AG08396 (cell line): ENCODE data around the gene INSRR.

Experiments
- DNase-seq: peaks from one replicate; pipeline ENCODE4 v3.0.0; 2012; ENCODE audit warnings: low spot score, mixed read lengths

The INSRR gene

GRCh38 chr1:156858959-156859522, at the start of gene INSRR:
Gene INSRR (minus strand): TSS chr1:156859117. CDS start chr1:156858621, 496 bp downstream.
- no peak for DNase-seq

GRCh38 chr1:156908541-156908940, 49.6 kb upstream of the INSRR start:
- no peak for DNase-seq

DNA sequence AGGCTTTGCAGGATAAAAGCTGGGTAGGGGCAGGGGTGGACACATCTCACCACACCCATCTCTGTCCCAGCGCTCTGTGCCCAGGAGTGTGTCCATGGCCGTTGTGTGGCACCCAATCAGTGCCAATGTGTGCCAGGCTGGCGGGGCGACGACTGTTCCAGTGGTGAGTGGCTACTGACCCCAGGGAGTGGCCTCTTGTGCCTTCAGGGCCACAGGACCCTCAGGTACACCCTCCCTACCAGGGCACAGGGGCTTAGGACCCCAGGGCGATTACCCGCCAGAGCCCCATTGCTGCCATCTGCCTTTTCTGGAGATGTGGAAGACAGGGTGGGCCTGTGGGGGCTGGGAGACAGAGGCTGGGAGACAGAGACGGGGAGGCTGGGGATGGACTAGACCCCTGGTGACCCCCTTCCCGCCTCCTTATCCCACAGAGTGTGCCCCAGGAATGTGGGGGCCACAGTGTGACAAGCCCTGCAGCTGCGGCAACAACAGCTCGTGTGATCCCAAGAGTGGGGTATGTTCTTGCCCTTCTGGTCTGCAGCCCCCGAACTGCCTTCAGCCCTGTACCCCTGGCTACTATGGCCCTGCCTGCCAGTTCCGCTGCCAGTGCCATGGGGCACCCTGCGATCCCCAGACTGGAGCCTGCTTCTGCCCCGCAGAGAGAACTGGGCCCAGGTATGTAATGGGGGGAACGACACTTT, 47.4 kb upstream of the INSRR start:
- no peak for DNase-seq

DNA sequence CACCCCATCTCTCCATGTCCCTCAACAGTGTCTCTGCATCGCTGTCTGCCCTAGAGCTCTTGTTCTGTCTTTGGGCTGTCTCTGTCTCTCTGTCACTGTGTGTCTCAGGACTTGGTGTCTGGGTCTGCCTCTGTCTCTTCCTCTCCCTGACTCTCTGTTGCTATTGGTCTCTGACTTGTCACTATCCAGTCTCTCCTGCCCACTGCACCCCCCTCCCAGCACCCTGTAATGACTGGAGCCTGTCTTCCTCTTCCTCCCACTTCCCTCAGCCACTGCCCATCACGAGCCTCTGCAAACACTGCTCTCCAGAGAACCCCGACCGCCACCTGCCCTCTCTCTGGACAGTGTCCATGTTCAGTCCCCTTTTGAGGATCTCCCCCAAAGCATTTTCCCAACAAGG, 46.7 kb upstream of the INSRR start:
- DNase-seq = no peak

GRCh38 chr1:156905176-156905575, 46.3 kb upstream of the INSRR start:
- DNase-seq = no peak

GRCh38 chr1:156904187-156904959, 45.5 kb upstream of the INSRR start:
- no peak for DNase-seq

GRCh38 chr1:156903328-156904091, 44.6 kb upstream of the INSRR start:
- DNase-seq = no peak

GRCh38 chr1:156901966-156902915, 43.3 kb upstream of the INSRR start:
- no peak for DNase-seq

DNA sequence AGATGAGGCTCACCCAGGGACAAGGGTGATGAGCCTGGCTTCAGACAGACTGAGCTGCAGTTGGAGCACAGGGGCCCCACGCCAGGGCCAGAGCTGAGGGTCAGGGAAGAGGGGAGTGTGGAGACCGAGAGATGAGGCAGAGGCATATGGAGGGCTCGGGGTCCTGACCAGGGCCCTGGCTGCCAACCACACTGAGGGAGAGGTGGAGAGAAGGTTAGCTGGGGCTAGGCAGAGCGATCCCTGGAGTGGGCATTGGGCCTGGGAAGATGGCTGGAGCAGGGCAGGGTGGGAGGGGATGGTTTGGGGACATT, 42.6 kb upstream of the INSRR start:
- DNase-seq = no peak

GRCh38 chr1:156900896-156901589, 42.1 kb upstream of the INSRR start:
- no peak for DNase-seq

GRCh38 chr1:156899956-156900718, 41.2 kb upstream of the INSRR start:
- no peak for DNase-seq

- DNase-seq = no peak
Observed at GRCh38 chr1:156898971-156899664, 40.2 kb upstream of the INSRR start.

DNA sequence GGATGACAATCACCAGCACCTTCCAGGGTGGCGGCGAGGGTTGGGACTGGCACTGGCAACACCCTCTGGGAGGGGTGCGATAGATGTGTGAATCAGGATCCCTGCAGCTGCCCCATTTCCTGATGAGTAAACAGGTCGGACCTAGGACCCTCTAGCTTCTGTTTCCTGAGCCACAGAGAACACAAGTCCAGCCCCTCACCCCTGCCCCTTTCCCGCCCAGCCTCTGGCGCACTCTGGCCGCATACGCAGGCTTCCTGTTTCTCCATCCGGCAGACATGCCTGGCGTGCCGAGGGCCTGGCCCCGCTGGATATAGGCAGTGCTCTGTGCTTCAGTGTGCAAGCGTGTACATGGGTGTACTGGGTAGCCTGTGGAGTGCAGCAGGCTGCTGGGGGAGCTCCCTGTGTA, 39.2 kb upstream of the INSRR start:
- no peak for DNase-seq

- DNase-seq = peak; percentile 58
Observed at GRCh38 chr1:156897078-156897825, 38.3 kb upstream of the INSRR start.

DNA sequence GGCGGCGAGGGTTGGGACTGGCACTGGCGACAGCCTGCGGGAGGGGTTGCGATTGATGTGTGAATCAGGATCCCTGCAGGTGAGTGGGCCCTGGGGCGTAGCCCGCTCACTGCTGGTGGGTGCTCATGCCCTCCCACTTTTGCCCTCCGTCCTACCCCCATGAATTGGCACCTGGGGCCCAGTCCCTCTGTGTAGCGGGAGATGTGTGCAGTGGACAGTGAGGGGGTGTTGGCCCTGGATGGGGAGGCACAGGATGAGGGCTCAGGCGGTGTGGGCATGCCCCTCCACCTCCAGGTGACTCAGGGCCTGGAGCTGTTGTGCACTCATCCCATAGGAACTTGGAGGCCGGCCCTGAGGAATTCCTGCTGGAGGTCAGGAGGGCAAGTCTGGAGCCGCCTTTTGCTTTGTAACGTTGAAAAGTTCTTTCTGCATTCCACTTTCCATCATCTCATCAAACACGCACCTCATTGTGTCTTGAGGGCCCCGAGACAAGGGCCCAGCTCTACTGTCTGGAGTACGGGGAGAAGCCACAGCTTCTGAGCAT, 37.6 kb upstream of the INSRR start:
- DNase-seq = peak; percentile 94

- no peak for DNase-seq
Observed at GRCh38 chr1:156895927-156896326, 37.0 kb upstream of the INSRR start.

DNA sequence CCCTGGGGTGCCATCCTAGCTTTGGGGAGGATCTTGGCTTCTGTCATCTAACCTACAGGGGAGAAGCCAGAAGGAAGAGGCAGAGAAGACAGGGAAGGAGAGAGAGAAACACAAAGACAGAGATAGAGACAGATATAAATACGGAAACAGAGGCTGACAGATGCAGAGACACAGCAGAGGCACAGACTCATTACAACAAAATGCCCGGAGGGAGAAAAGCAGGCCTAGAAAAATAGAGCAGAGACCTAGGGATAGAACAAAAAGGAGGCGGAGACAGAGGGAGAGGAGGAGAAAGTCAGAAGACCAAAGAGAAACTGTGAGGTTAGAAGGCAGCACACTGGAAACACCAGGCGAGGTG, 36.5 kb upstream of the INSRR start:
- DNase-seq = no peak

DNA sequence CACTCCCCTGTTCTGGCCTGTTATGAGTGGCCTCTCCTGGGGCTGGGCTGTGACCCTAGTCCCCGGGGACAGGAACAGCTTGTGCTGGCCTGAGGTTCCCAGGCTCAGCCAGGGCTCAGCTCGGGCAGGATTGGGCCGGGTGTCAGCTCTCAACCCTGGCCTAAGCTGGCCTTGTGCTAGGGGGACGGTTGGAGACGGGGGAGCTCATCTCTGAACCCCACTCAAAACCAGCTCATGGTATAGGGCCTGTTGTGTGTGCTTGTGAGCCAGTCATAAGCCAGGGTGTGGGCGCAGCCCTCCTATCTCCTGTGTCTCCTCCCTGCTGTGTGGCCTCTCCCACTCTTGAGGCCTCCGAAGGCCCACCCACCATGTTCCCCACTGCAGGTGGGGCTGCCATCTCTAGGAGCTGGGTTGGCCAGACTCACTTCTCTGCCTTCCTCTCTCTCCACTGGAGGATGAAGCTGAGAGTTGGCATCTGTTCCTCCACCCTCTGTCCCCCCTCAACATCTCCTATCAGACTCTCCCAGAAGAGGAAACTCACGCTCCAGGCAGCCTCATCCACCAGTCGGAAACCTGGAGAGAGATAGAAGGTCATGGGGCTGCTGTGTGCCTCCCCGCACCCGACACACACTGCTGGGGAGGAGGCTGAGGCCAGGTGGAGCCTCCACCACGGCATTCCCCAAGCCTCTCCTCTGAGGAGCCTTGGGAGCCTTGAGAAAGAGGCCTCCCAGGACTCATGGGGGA, 36.0 kb upstream of the INSRR start:
- no peak for DNase-seq
